Measurements from ENCODE around the gene UFL1. TPM values are rescaled to one million over a fixed set of nuclear protein-coding genes. Genes with fewer than 3 reads are reported as not detected.
A peak's percentile ranks its signal among the peaks of the same experiment; 100 is the strongest.

Gene UFL1
- total and polyA plus RNA-seq, 8 donors = 10.1 to 21.2 (median 17.8) TPM

GRCh38 chr6:96502915-96503314 is 18.7 kb upstream of the UFL1 start:
- FAIRE-seq = no peak
- Histone ChIP-seq H3K27me3 (no peaks in the 10 kb centered on the region), H3K36me3 (no peaks in the 10 kb centered on the region), H3K9me3 (no peaks in the 10 kb centered on the region), H3K27ac (no peak overlapping the region), H3K4me3 (no peak overlapping the region), H3K4me1 (no peaks in the 10 kb centered on the region)
- ATAC-seq = no peak
- DNase-seq = no peak
- no peak for TF ChIP-seq CTCF (IDR thresholded peaks at IDR 0.05)
- intact Hi-C loops (cut with DNase I) = no loop called here
- WGBS, 2 donors = 97 to 99% methylated on average over 1 of the region's 1 CpG

- H3K36me3 ChIP-seq = no peaks in the 10 kb centered on the region
- DNase-seq = no peak
- no peak overlapping the region for H3K4me3 ChIP-seq
- ATAC-seq = no peak
- 43 to 70% methylated on average over 2 of the region's 2 CpGs for WGBS, 2 donors
- no peak overlapping the region for H3K27ac ChIP-seq
- no peaks in the 10 kb centered on the region for H3K9me3 ChIP-seq
- FAIRE-seq = no peak
- H3K4me1 ChIP-seq = no peaks in the 10 kb centered on the region
- H3K27me3 ChIP-seq = no peaks in the 10 kb centered on the region
- intact Hi-C loops (cut with DNase I) = no loop called here
- TF ChIP-seq CTCF (IDR thresholded peaks at IDR 0.05) = no peak
These were observed 16.2 kb upstream of the UFL1 start for GRCh38 chr6:96505363-96505762.

GRCh38 chr6:96509281-96509680 is 12.3 kb upstream of the UFL1 start:
- Histone ChIP-seq H3K36me3 (peaks cover 0 to 6% (median 0%) of the 10 kb centered on the region in 3 donors), H3K9me3 (no peaks in the 10 kb centered on the region), H3K4me3 (no peak overlapping the region), H3K4me1 (no peaks in the 10 kb centered on the region), H3K27ac (no peak overlapping the region), H3K27me3 (no peaks in the 10 kb centered on the region)
- intact Hi-C loops (cut with DNase I) = no loop called here
- no peak for DNase-seq
- no peak for FAIRE-seq
- 77 to 79% methylated on average over 2 of the region's 2 CpGs for WGBS, 2 donors
- no peak for TF ChIP-seq CTCF (IDR thresholded peaks at IDR 0.05)
- ATAC-seq = no peak

- Histone ChIP-seq H3K4me1 (peaks cover 9 to 30% (median 13%) of the 10 kb centered on the region in 3 donors), H3K4me3 (peak overlapping the region; percentile 70 to 85 (median 78)), H3K9me3 (no peaks in the 10 kb centered on the region), H3K27me3 (no peaks in the 10 kb centered on the region), H3K36me3 (peaks cover 0 to 13% (median 0%) of the 10 kb centered on the region in 3 donors), H3K27ac (peak overlapping the region; percentile 2 to 99 (median 97))
- intact Hi-C loops (cut with DNase I) = no loop called here
- no peak for TF ChIP-seq CTCF (IDR thresholded peaks at IDR 0.05)
- FAIRE-seq (no peak), DNase-seq (peak in 4 of 6 donors; percentile 34 to 75 (median 54)), ATAC-seq (peak; percentile 39 to 54 (median 50))
- WGBS, 2 donors = 17 to 23% methylated on average over 6 of the region's 6 CpGs
These were observed 1.2 kb upstream of the UFL1 start for GRCh38 chr6:96520171-96521115.

- 0% methylated on average over 8 of the region's 8 CpGs for WGBS, 2 donors
- DNase-seq (no peak), FAIRE-seq (no peak), ATAC-seq (peak; percentile 30 to 43 (median 38))
- peaks cover 0 to 20% (median 0%) of the 10 kb centered on the region in 3 donors for H3K36me3 ChIP-seq
- H3K4me1 ChIP-seq = peaks cover 9 to 30% (median 13%) of the 10 kb centered on the region in 3 donors
- H3K27me3 ChIP-seq = no peaks in the 10 kb centered on the region
- no peak for TF ChIP-seq CTCF (IDR thresholded peaks at IDR 0.05)
- peak overlapping the region; percentile 96 to 99 (median 98) for H3K27ac ChIP-seq
- H3K4me3 ChIP-seq = peak overlapping the region; percentile 70 to 85 (median 78)
- H3K9me3 ChIP-seq = no peaks in the 10 kb centered on the region
- intact Hi-C loops (cut with DNase I) = no loop called here
These were observed 331 bp upstream of the UFL1 start for GRCh38 chr6:96521306-96521643.

Data from pancreas (tissue), 10 donors.